Mucosa of descending colon (tissue), 3 donors: ENCODE measurements around the gene CST4. TPM values are rescaled to one million over a fixed set of nuclear protein-coding genes. Genes with fewer than 3 reads are reported as not detected.
"Not testable (repeated sequence)": the region's sequence is repeated elsewhere in the genome, so short reads cannot be mapped to it uniquely, and the experiment has no call there.

Experiments
- ATAC-seq: fragments of 200-7000 bp; cut with Tn5 transposase; one replicate; pipeline ENCODE4 v1.9.1; 2020; ENCODE audit warnings: mild to moderate bottlenecking, moderate library complexity
- DNase-seq, 3 donors: peaks; one replicate each; pipeline ENCODE4 v3.0.0-alpha.2; 2020
- H3K36me3 ChIP-seq: fragments of 200-600 bp; one replicate; pipeline ENCODE4 v1.8.0; 2021; ENCODE audit warnings: low read depth, mild to moderate bottlenecking
- H3K4me1 ChIP-seq: fragments of 200-600 bp; one replicate; pipeline ENCODE4 v1.8.0; 2021; ENCODE audit warnings: low read depth, mild to moderate bottlenecking
- H3K4me3 ChIP-seq: fragments of 200-600 bp; one replicate; pipeline ENCODE4 v1.8.0; 2021; ENCODE audit warnings: mild to moderate bottlenecking
- H3K9me3 ChIP-seq: fragments of 200-600 bp; one replicate; pipeline ENCODE4 v1.8.0; 2021; ENCODE audit warnings: mild to moderate bottlenecking
- intact Hi-C, 2 donors: fragments of 100-400 bp; cut with DNase I in 1 of 2; cut with micrococcal nuclease in 1 of 2; formaldehyde crosslinking; loops; one replicate each; pipeline versions ENCODE4 v1.11.0 to v1.11.1; 2022; cut with DNase I, micrococcal nuclease
- long read RNA-seq, 2 donors: library from polyadenylated mRNA; unstranded; transcript quantifications; one replicate each; pipeline ENCODE4 v2.0.0, GENCODE V29; 2019 to 2021
- total RNA-seq, 3 donors: library from RNA; stranded (reverse); fragmentation: NEBNext Ultra II Directional in 2 of 3; extraction: Animal tissue kit (Norgen Biotek cat#: 25700) in 2 of 3; gene quantifications; one replicate each; pipeline versions ENCODE4 v1.2.1 to v1.2.4, GENCODE V29; 2021 to 2023
- TF ChIP-seq, protein P1 (sequence below): fragments of 200-600 bp; IDR thresholded peaks from one replicate; pipeline ENCODE4 v1.8.0; 2022; ENCODE audit warnings: antibody characterized with exemption, mild to moderate bottlenecking
- donor health status: DM: no; HTN: no; CAD: no; lungs with moderate emphysema.
- donor health status: DM: no; HTN: no; CAD: no.
- donor health status: DM: no; HTN: yes; CAD: no.

CST4 gene, protein sequence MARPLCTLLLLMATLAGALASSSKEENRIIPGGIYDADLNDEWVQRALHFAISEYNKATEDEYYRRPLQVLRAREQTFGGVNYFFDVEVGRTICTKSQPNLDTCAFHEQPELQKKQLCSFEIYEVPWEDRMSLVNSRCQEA
- not detected for total RNA-seq
- long read RNA-seq, donor 1: 0 reads
- long read RNA-seq, donor 2: 0 reads

DNA sequence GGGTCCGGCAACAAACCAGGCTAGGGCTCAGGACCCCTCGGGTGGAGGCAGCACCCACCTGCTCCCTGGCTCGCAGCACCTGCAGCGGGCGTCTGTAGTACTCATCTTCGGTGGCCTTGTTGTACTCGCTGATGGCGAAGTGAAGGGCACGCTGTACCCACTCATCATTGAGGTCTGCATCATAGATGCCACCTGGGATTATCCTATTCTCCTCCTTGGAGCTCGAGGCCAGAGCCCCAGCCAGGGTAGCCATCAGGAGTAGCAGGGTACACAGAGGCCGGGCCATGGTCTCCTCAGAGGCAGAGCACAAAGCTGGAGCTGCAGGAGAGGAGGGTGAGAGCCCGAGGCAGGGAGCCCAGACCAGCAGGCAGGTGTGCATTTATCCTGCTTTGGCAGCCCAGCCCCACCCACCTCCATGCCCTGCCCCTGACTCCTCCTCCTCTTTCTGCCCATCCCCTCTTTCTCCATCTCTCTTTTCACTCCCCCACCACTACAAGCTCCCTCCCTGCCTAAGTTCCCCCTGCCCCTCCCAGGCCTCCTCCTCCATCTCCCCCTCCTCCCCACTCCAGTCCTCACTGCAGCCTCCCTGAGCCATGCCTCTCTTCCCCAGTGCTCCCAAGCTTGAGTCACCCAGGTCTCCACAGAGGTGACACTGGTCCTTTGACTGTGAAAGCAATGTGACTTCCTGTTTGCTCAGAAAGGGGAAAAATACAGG lies at the start of gene CST4:
CST4 (minus strand) TSS at position 355 of the 715 bp plus-strand sequence; CDS start at position 286, 69 bp downstream.
- H3K36me3 ChIP-seq, DNase-seq, H3K4me1 ChIP-seq, intact Hi-C loops, H3K9me3 ChIP-seq, ATAC-seq, H3K4me3 ChIP-seq: not testable (repeated sequence)

DNA sequence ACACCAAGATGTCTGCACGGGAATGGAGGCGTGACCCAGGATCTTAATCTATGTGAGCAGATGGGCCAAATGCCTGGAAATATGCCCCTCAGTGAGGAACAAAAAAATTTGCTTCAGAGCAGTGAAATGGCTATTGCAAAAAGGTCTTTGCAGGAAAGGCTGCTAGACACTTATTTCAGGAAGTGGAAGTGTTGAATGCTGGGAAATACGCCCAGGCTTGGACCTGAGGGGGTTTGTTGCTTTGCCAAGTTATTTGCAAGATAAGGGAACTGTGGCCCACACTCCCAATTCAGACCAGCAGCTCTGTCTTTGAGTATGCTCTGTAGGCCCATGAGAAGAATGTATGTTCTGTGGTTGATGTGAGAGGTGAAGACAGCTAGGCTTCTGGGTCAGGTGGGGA lies 46.6 kb upstream of the CST4 start:
- DNase-seq, H3K36me3 ChIP-seq, intact Hi-C loops, ATAC-seq, H3K4me3 ChIP-seq, H3K4me1 ChIP-seq, H3K9me3 ChIP-seq: not testable (repeated sequence)

DNA sequence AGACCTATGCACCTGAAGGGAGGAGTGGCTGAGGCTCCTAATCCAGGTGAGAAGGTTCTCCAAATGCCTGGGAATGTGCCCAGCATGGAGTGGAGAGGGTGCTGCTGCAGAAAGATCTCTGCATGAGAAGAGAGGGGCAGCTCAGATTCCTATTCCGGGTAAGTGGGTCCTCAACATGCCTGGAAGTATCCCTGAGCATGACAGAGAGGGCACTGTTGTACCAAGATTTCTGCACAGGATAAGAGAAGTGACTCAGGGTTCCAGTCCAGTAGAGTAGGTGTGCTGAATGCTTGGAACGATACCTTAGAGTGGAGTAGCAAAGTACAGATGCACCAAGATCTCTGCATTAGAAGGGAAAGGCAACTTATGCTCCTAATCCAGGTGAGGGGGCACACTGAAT lies 46.1 kb upstream of the CST4 start:
- DNase-seq, ATAC-seq, H3K4me1 ChIP-seq, H3K4me3 ChIP-seq, intact Hi-C loops, H3K9me3 ChIP-seq, H3K36me3 ChIP-seq: not testable (repeated sequence)

DNA sequence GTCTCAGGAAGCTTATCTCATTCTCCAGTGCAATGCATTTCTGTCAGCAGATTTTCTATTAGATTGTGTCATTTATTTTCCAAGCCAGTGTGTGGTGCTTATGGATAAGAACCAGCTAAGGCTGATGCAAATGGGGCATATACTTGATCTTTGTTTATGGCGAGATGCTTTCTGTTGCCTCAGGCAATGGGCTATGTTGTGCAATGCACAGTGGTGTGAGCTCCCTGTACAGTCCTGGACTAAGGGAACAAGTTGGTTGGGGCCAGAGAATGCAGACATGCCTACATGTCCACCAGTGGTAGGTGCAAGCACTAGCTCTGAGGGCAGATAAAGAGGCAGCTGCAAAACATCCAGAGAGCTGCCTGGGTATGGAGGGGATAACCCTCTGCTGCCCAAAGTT lies 45.6 kb upstream of the CST4 start:
- intact Hi-C loops, H3K9me3 ChIP-seq, H3K4me1 ChIP-seq, DNase-seq, H3K36me3 ChIP-seq, H3K4me3 ChIP-seq, ATAC-seq: not testable (repeated sequence)

DNA sequence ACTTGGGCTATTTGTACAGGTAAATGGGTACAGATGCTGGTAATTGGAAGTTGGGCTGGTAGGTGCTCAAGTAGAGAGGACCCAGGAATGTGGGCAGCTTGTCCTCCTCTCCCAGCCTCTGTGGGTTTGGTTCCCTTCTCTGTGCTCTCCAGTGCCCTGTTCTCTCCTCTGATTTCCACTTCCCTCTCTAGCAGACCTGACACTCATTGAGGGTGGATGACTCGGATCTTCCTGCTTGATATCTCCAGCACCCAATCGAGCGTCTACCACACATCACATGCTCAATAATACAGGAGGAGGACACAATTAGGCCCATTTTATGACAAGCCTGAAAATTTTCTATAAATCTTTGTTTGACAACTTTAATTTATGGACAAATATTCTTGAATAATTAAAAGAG lies 38.2 kb upstream of the CST4 start:
- H3K4me3 ChIP-seq: no peak overlapping the region
- no peak for DNase-seq
- no peaks in the 10 kb centered on the region for H3K9me3 ChIP-seq
- ATAC-seq: no peak
- intact Hi-C loops: no loop called here
- no peaks in the 10 kb centered on the region for H3K36me3 ChIP-seq
- no peaks in the 10 kb centered on the region for H3K4me1 ChIP-seq
- TF ChIP-seq, protein P1, sequence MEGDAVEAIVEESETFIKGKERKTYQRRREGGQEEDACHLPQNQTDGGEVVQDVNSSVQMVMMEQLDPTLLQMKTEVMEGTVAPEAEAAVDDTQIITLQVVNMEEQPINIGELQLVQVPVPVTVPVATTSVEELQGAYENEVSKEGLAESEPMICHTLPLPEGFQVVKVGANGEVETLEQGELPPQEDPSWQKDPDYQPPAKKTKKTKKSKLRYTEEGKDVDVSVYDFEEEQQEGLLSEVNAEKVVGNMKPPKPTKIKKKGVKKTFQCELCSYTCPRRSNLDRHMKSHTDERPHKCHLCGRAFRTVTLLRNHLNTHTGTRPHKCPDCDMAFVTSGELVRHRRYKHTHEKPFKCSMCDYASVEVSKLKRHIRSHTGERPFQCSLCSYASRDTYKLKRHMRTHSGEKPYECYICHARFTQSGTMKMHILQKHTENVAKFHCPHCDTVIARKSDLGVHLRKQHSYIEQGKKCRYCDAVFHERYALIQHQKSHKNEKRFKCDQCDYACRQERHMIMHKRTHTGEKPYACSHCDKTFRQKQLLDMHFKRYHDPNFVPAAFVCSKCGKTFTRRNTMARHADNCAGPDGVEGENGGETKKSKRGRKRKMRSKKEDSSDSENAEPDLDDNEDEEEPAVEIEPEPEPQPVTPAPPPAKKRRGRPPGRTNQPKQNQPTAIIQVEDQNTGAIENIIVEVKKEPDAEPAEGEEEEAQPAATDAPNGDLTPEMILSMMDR: no peak

DNA sequence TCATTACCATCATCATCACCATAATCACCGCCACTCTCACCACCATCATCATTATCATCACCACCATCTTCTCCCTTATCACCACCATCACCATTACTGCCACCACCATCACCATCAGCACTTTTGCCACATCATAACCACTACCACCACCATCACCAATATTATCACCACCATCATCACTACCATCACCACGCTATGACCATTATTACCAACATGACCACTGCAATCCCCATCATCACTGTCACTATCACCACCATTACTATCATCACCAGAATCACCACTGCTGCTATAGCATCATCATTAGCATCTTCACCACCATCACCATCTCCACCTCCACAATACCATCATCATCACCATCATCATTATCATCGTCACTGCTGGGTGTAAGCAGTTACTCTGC lies 36.3 kb upstream of the CST4 start:
- DNase-seq: no peak
- TF ChIP-seq, protein P1: no peak
- no peak for ATAC-seq
- Histone ChIP-seq H3K4me1 (no peaks in the 10 kb centered on the region), H3K36me3 (no peaks in the 10 kb centered on the region), H3K9me3 (no peaks in the 10 kb centered on the region), H3K4me3 (no peak overlapping the region)
- intact Hi-C loops: no loop called here

DNA sequence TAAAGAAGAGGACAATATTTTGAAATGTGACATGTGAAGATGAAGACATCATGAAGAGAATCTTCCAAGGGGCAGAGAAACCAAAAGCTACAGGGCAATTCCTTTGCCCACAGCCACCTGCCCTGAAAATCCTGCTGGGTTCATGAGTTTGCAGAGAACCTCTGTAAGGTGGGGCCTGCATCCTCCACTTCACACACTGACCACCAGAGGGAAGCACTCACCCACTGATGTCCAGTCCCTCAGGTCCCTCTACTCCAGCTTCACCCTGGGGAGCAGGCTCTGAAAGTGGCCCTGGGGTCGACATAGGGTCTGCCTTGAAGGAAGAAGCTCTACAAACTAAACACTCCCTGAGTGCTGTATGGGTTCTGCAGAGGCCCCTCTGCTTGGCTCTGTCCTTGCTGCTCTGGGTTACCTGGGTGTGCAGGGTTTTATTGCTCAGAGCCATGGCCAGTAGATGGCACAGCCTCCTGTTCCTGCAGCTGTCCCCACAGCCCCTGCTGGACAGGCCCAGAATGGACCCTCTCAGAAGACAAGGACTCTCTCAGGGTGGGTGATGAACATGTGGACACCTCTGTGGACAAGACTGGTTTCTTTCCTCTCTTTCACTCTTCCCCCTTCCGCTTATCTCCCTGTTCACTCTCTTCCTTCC lies 34.9 kb upstream of the CST4 start:
- H3K4me3 ChIP-seq, H3K9me3 ChIP-seq, H3K36me3 ChIP-seq, intact Hi-C loops, H3K4me1 ChIP-seq: not testable (repeated sequence)
- TF ChIP-seq, protein P1: peak; percentile 29
- ATAC-seq (peak; percentile 77), DNase-seq (peak in 2 of 3 donors; percentile 38)

DNA sequence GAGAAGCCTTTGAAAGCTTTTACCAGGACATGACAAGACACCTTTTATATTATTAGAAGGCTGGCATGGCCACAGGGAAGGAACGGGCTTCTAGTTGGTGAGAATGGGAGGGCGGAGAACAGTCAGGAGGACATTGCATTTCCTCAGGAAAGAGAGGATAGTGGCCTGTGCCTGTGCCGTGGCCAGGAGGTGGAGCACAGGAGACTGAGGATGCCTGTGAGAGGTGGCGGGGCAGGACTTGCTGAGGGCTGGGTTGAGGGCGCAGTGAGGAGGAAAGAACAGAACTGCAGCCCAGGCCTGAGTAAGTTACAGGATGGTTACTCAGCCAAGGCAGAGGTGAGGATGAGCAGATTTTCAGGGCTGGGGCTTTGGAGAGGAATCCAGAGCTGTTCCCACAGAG lies 34.0 kb upstream of the CST4 start:
- intact Hi-C loops, H3K4me3 ChIP-seq, H3K36me3 ChIP-seq, DNase-seq, ATAC-seq, H3K4me1 ChIP-seq, H3K9me3 ChIP-seq: not testable (repeated sequence)
